Measurements from ENCODE around the gene RALY.

The RALY gene

DNA sequence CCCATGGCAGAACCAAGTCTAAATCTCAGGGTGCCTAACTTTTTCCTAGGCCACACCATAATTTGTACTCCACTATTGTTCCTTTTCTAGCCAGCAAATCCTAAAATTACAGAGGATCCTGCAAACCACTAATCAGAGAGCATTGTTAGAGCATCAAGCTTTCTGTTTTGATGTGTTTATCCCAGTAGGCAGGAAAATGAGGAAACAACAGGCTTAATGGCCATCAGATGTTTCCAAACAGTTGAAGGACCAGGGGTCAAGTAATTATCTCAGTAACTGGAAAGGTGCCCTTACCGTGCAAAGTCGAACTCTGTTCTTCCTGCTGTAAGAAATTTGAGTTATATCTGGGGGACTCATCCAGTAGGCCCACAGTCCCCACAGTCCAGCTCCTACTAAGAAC is 58.7 kb downstream of the RALY start:
- DNase-seq, result no peak

GRCh38 chr20:34055290-34055689 is 61.6 kb downstream of the RALY start:
- DNase-seq, result no peak

GRCh38 chr20:34058831-34059230 is 65.1 kb downstream of the RALY start:
- DNase-seq, result no peak

GRCh38 chr20:34060970-34061369 is 67.3 kb downstream of the RALY start:
- DNase-seq, result no peak

GRCh38 chr20:34061695-34062094 is 68.0 kb downstream of the RALY start:
- no peak for DNase-seq

DNA sequence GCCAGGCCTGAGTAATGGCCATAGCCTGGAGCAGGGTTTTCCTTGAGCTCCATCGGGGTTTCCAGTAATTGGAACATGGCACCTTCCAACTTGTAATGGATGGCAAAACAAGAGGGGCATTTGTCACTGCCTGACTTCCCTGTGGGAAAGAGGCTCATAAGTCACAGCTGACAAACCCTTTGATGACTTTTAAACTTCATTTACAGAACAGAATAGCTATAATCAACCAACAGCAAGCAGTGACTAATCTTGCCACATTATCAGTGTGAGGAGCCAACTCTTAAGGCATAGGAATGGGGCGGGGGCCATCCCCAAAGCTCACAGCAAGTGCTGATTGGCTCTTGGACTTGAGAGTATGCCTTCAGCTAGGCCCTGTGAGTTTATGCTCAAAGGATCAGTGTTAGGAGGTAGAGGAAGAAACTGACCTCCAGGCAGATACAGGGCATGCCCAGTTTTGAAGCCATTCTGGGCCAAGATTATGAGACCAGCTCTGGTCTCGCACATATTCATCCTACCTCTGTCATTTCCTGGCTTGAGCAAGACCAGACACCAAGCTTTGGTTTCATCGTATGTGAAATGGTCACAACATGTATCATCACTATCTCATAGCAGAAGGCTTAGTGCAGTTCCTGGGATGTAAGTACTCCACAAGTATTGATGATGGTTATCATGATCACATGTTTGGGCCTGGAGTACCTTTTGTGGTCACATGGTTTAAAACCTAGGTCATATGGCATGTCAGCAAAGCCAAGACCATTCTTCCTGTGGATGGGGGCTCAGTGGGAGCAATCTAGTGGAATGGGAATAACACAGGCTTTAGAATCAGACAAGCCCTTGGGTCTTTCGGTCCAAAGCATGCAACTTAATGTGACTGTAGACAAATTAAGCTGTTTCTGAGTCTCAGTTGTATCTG is 69.1 kb downstream of the RALY start:
- DNase-seq, result no peak

DNA sequence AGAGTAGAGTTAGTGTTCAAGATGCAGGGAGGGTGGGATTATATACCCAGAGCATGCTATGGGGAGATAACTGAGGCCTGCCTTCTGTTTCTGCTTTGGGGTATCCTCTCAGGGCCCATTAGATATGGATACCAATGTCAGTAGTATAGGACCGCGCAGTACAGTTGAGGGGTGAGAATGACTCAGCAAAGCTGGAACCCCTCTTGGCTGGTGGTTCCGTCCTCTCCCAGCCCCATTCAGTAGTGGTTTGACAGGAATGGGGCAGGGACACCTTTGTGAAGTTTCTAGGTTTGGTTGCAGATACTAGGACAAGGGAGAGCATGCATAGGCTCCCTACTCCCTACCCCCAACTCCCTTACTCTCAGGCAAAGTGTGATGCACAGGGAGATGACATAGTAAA is 70.6 kb downstream of the RALY start:
- no peak for DNase-seq

- no peak for DNase-seq
Observed at GRCh38 chr20:34065260-34065659, 71.5 kb downstream of the RALY start.

DNA sequence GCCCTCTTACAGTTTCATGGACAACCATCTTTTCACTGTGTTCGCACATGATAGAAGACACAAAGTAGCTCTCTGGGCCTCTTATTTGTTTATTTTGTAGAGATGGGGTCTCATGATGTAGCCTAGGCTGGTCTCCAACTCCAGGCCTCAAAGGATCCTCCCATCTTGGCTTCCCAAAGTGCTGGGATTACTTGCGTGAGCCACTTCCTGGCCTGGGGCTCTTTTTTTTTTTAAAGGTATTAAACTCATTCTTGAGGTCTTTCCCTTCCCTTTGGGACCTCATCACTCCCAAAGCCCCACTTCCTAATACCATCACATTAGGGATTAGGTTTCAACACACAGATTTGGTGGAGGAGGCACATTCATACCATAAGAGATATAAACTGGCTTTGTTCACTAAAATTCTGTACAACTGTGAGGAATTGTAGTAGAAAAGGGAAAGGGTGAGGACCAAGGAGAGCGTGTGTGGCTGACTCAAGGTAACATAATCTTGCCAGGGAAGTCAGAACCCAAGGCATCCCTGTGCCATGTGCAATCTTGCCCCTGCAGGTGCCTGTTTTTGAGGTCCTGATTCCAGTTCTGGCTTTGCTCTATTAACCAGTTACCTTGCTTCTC is 72.9 kb downstream of the RALY start:
- DNase-seq, result no peak

GRCh38 chr20:34068001-34068400 is 74.3 kb downstream of the RALY start:
- DNase-seq, result no peak

DNA sequence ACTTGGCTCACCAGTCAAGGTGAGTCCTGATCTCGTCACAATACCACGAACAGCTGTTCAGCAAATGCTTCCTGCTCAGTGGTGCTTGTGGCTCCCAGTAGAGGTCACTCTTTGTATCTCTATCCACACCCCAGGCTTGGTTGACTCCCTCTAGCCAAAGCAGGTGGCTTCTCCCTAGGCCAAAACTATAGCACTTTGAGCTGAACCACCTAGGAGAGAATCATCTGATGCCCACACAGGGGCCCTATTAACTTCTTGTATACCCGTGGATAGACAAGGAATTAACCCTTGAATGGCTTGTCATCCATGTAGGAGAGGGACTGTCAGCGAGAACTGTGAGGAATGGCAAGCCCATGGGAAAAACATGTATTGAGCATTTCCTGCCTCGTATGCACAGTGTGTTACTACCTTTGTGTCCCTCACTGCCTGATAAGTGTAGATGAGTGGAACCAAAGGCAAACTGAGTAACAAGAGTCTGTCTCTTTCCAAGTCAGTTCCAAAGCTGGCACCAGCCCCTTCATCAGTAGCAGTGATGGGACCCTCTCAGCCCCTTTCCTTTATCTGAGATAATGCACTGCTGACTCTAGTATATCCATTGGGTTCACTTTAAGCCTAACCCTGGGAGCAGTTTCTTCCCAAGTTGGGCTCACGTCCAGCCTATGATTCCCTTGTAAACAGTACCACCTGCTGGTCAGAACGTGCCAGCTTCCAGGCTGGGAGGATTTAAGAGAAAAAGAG is 75.8 kb downstream of the RALY start:
- DNase-seq, result peak; percentile 47

- DNase-seq, result no peak
Observed at GRCh38 chr20:34070079-34070439, 76.3 kb downstream of the RALY start.

GRCh38 chr20:34070859-34071258 is 77.1 kb downstream of the RALY start:
- DNase-seq, result no peak

- DNase-seq, result no peak
Observed at GRCh38 chr20:34072076-34072475, 78.4 kb downstream of the RALY start.

GRCh38 chr20:34072778-34073177 is 79.1 kb downstream of the RALY start:
- DNase-seq, result no peak

DNA sequence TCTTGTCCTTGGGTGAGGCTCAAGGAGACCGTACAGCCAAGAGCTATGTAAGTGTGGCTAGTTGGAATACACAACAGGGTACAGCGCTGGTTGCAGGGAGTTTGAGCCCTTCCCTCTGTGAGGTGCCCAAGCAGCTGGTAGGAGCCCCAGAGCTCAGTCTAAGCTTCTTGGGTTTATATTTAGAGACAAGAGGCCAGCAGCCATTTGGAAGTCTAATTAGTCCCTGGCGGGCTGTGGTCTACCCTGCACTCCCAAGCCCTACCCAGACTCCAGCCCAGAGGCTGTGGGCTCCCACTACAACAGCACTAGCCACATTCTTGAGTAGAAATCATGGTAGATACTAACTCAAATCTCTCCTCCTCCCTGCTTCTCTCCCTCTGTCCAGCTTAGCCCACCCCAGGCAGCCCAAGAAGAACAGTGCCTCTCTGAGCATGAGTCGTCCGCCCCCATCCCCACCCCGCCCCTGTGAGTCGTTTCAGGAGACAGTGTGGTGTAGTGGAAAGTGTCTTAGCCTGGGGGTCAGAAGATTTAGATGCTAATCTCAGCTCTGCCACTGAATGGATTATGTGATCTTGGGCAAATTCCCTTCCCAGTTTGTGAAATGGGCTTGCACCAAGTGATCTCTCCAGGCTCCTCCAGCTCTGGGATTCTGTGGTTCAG is 80.5 kb downstream of the RALY start:
- no peak for DNase-seq

- DNase-seq, result no peak
Observed at GRCh38 chr20:34075647-34076046, 81.9 kb downstream of the RALY start.

- no peak for DNase-seq
Observed at GRCh38 chr20:34076952-34077351, 83.2 kb downstream of the RALY start.

DNA sequence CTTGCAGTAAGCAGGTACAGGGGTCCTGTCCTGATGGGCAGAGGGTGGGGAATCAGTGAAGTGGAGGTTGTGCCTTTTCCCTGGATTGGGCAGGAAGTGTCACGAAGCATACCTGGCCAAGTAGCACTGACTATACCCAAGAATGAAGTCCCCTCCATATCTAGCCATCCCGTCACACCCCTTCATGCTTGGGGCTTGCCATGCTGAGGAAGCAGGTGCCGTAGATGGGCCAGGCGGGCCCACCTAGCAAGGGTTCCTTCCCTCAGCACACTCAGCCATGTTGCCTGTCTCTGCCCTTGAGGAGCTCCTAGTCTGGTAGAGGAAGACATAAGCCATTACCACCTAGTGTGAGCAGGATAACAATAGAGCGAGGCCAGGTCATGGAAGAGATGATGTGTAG is 84.8 kb downstream of the RALY start:
- no peak for DNase-seq

DNA sequence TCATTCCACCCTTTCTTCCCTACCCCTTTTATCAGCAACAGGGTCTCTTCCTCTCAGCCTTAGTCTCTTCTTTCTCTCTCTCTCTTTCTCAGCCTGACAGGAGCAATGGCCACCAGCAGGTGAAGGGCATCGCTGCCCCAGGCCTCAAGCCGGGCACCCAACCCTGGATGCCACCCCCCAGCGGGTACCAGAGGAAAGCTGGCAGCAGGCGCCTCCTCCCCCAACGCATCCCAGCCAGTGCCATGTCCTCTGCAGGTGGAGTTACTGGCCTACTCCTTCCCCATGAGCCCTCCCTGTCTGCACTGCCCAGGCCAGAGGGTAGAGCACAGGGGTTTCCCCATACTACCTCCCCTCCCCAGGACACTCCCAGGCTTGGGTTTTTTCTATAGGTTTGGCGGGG is 86.1 kb downstream of the RALY start:
- DNase-seq, result no peak

- DNase-seq, result no peak
Observed at GRCh38 chr20:34082232-34082887, 88.6 kb downstream of the RALY start.

- no peak for DNase-seq
Observed at GRCh38 chr20:34083137-34083536, 89.4 kb downstream of the RALY start.

DNA sequence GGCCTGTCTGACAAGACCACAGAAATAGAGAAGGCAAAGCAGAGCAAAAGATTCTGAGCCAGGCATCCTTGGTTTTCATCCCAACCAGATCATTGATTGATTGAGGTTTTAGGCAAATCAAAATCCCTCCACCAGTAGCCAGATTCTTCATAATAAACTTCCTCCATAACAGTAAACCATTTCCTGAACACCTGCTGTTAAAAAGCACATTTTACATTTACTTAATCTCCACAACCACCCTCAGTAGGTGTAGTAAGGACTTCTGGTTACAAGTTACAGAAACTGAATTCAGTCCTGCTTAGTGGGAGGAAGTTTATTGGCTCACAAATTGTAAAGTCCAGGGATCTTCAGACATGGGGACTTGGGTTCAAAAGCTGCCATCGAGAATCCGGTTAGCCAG is 90.1 kb downstream of the RALY start:
- DNase-seq, result no peak
